CD14-positive monocyte (primary cell): ENCODE results near the gene CATSPERZ. TPM values are rescaled to one million over a fixed set of nuclear protein-coding genes. Genes with fewer than 3 reads are reported as not detected.

Source experiments
- DNase-seq, 3 donors: peaks; one replicate each; pipeline ENCODE4 v3.0.0-alpha.2; 2011 to 2022
- H2AFZ ChIP-seq: 2 replicates; pipeline ENCODE4 v1.6.0; 2012; ENCODE audit warnings: mild to moderate bottlenecking, low read depth, low read length, inconsistent platforms; ENCODE audit not compliant: insufficient read depth, poor library complexity, severe bottlenecking
- H3K27ac ChIP-seq, 2 donors: 1 replicate in 1 of 2; 2 replicates in 1 of 2; pipeline ENCODE4 v1.5.1; 2012 to 2013; ENCODE audit warnings: low read length in 2 of 2, control low read depth in 1 of 2, inconsistent platforms in 1 of 2, low read depth in 1 of 2, mild to moderate bottlenecking in 1 of 2
- H3K27me3 ChIP-seq, 2 donors: one replicate each; pipeline versions ENCODE4 v1.6.0 to v1.6.1; 2011 to 2013; ENCODE audit warnings: low read length in 2 of 2; ENCODE audit not compliant: control insufficient read depth in 2 of 2, insufficient read depth in 2 of 2
- H3K36me3 ChIP-seq, 2 donors: replicated peaks in 1 of 2; 1 replicate in 1 of 2; 2 replicates in 1 of 2; pipeline versions ENCODE4 v1.5.1 to v1.6.1; 2012 to 2013; ENCODE audit warnings: low read length in 2 of 2, control low read depth in 1 of 2, inconsistent platforms in 1 of 2, mild to moderate bottlenecking in 1 of 2; ENCODE audit not compliant: insufficient read depth in 2 of 2, control insufficient read depth in 1 of 2
- H3K4me1 ChIP-seq, 2 donors: 1 replicate in 1 of 2; 2 replicates in 1 of 2; pipeline versions ENCODE4 v1.5.1 to v1.6.1; 2012 to 2013; ENCODE audit warnings: low read length in 2 of 2, control low read depth in 1 of 2, inconsistent platforms in 1 of 2, mild to moderate bottlenecking in 1 of 2, moderate library complexity in 1 of 2; ENCODE audit not compliant: insufficient read depth in 2 of 2, control insufficient read depth in 1 of 2
- H3K4me2 ChIP-seq: replicated peaks from 2 replicates; pipeline ENCODE3; 2012; ENCODE audit warnings: low read length, moderate library complexity, mild to moderate bottlenecking; ENCODE audit not compliant: poor library complexity, severe bottlenecking; ENCODE audit errors: extremely low read depth
- H3K4me3 ChIP-seq, 3 experiments: fragments of 200-600 bp in 1 of 3; sonication (generic) in 1 of 3; replicated peaks in 1 of 3; 1 replicate in 2 of 3; 2 replicates in 1 of 3; pipeline ENCODE4 v1.5.1; 2011 to 2013; ENCODE audit warnings: low read length in 3 of 3, mild to moderate bottlenecking in 3 of 3, control low read depth in 2 of 3, low read depth in 2 of 3, inconsistent platforms in 1 of 3, moderate library complexity in 1 of 3
- H3K79me2 ChIP-seq: 2 replicates; pipeline ENCODE4 v1.6.0; 2012; ENCODE audit warnings: mild to moderate bottlenecking, control low read depth, inconsistent platforms, low read length, moderate library complexity; ENCODE audit not compliant: insufficient read depth
- H3K9ac ChIP-seq: 2 replicates; pipeline ENCODE4 v1.6.0; 2017; ENCODE audit warnings: low read length, mild to moderate bottlenecking; ENCODE audit not compliant: insufficient read depth, poor library complexity, severe bottlenecking
- H3K9me3 ChIP-seq, 2 donors: replicated peaks in 1 of 2; 1 replicate in 1 of 2; 2 replicates in 1 of 2; pipeline versions ENCODE4 v1.5.1 to v1.6.1; 2012 to 2013; ENCODE audit warnings: low read length in 2 of 2, control low read depth in 1 of 2; ENCODE audit not compliant: control insufficient read depth in 1 of 2, insufficient read depth in 1 of 2
- H4K20me1 ChIP-seq: 2 replicates; pipeline ENCODE4 v1.6.0; 2012; ENCODE audit warnings: mild to moderate bottlenecking, low read length, control low read depth, moderate library complexity; ENCODE audit not compliant: insufficient read depth
- H3K27ac Mint-ChIP-seq, 7 donors: one replicate each; pipeline ENCODE4 v1.8.0; 2020; ENCODE audit warnings: mild to moderate bottlenecking in 7 of 7, mixed read lengths in 7 of 7, moderate library complexity in 6 of 7, inconsistent platforms in 2 of 7
- H3K27me3 Mint-ChIP-seq, 3 donors: one replicate each; pipeline ENCODE4 v1.8.0; 2021 to 2022; ENCODE audit warnings: low read depth in 3 of 3, mild to moderate bottlenecking in 3 of 3, mixed read lengths in 3 of 3, moderate library complexity in 3 of 3, inconsistent platforms in 1 of 3
- H3K36me3 Mint-ChIP-seq, 2 donors: one replicate each; pipeline ENCODE4 v1.8.0; 2020; ENCODE audit warnings: mixed read lengths in 2 of 2, inconsistent platforms in 1 of 2, mild to moderate bottlenecking in 1 of 2
- H3K4me1 Mint-ChIP-seq: one replicate; pipeline ENCODE4 v1.8.0; 2020; ENCODE audit warnings: mild to moderate bottlenecking, mixed read lengths
- H3K4me3 Mint-ChIP-seq, 2 donors: one replicate each; pipeline ENCODE4 v1.8.0; 2020; ENCODE audit warnings: mild to moderate bottlenecking in 2 of 2, mixed read lengths in 2 of 2, moderate library complexity in 1 of 2
- H3K9me3 Mint-ChIP-seq, 7 donors: one replicate each; pipeline ENCODE4 v1.8.0; 2020 to 2022; ENCODE audit warnings: mixed read lengths in 7 of 7, mild to moderate bottlenecking in 6 of 7, moderate library complexity in 6 of 7, inconsistent platforms in 2 of 7
- CTCF ChIP-seq: fragments of 200-600 bp; IDR thresholded peaks from one replicate; pipeline ENCODE4 v1.8.0; 2022; ENCODE audit warnings: antibody characterized with exemption, mild to moderate bottlenecking
- WGBS: methylation state at CpG from one replicate; pipeline ENCODE4 v1.1.5; 2013; ENCODE audit warnings: missing lambda C conversion rate; ENCODE audit not compliant: insufficient coverage; 5-methylcytosine and 5-hydroxymethylcytosine counted together
- intact Hi-C, 2 donors: fragments of 100-400 bp; cut with micrococcal nuclease; formaldehyde crosslinking; loops; one replicate each; pipeline versions ENCODE4 v1.15.0 to v1.15.1; 2023
- polyA plus RNA-seq, 3 donors: library from polyadenylated mRNA; depleted of rRNA in 1 of 3; unstranded in 2 of 3; stranded (reverse) in 1 of 3; fragments of 300-500 nt in 2 of 3; fragments of >200 nt in 1 of 3; fragmentation: Illumina TruSeq in 2 of 3; gene quantifications; 1 replicate in 2 of 3; 2 replicates in 1 of 3; pipeline ENCODE4 v1.2.3, GENCODE V29; 2012 to 2021

Gene CATSPERZ
- polyA plus RNA-seq, 3 donors = not detected

GRCh38 chr11:64321026-64321425 is 20.9 kb downstream of the CATSPERZ start:
- Histone ChIP-seq H2AFZ (no peak overlapping the region), H3K9me3 (no peaks in the 10 kb centered on the region), H3K9ac (no peak overlapping the region), H3K27me3 (no peaks in the 10 kb centered on the region), H3K79me2 (peaks cover 4% of the 10 kb centered on the region), H4K20me1 (peaks cover 5% of the 10 kb centered on the region), H3K4me1 (peaks cover 27 to 35% of the 10 kb centered on the region in 2 donors), H3K36me3 (peaks cover 21 to 33% of the 10 kb centered on the region in 2 donors), H3K27ac (no peak overlapping the region), H3K4me3 (no peak overlapping the region), H3K4me2 (no peak overlapping the region)
- intact Hi-C loops = no loop called here
- Mint-ChIP-seq H3K27ac (peak overlapping the region in 2 of 7 donors; percentile 47 to 79), H3K36me3 (peaks cover 24 to 40% of the 10 kb centered on the region in 2 donors), H3K4me1 (peaks cover 26% of the 10 kb centered on the region), H3K4me3 (no peak overlapping the region), H3K9me3 (no peaks in the 10 kb centered on the region), H3K27me3 (peaks cover 0 to 1% (median 0%) of the 10 kb centered on the region in 3 donors)
- DNase-seq = no peak
- TF ChIP-seq CTCF = no peak
- WGBS = 82% methylated on average over 2 of the region's 5 CpGs

DNA sequence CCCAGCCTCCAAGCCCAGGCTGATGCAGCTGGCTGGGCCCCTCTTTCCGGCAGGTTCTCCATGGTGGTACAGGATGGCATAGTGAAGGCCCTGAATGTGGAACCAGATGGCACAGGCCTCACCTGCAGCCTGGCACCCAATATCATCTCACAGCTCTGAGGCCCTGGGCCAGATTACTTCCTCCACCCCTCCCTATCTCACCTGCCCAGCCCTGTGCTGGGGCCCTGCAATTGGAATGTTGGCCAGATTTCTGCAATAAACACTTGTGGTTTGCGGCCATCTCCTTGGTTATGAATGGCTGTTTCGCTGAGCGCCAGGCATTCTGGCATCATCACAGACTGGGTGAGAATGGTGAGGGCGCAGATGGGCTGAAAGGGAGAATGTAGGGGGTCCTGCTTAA is 21.4 kb downstream of the CATSPERZ start:
- intact Hi-C loops = no loop called here
- no peak for TF ChIP-seq CTCF
- Histone ChIP-seq H3K27me3 (no peaks in the 10 kb centered on the region), H3K9ac (no peak overlapping the region), H3K9me3 (no peaks in the 10 kb centered on the region), H3K27ac (no peak overlapping the region), H2AFZ (no peak overlapping the region), H4K20me1 (no peaks in the 10 kb centered on the region), H3K79me2 (peaks cover 4% of the 10 kb centered on the region), H3K4me1 (peaks cover 22 to 30% of the 10 kb centered on the region in 2 donors), H3K4me3 (no peak overlapping the region), H3K36me3 (peaks cover 19 to 30% of the 10 kb centered on the region in 2 donors), H3K4me2 (no peak overlapping the region)
- H3K4me3 Mint-ChIP-seq = no peak overlapping the region
- peaks cover 24 to 37% of the 10 kb centered on the region in 2 donors for H3K36me3 Mint-ChIP-seq
- WGBS = 100% methylated on average over 4 of the region's 5 CpGs
- H3K4me1 Mint-ChIP-seq = peaks cover 21% of the 10 kb centered on the region
- H3K27me3 Mint-ChIP-seq = peaks cover 0 to 3% (median 0%) of the 10 kb centered on the region in 3 donors
- no peak overlapping the region for H3K27ac Mint-ChIP-seq
- DNase-seq = no peak
- no peaks in the 10 kb centered on the region for H3K9me3 Mint-ChIP-seq
